Measurements from ENCODE around the gene S1PR3.

- TF ChIP-seq EZH2 (optimal IDR thresholded peaks at IDR 0.05; ENCODE audit: low read depth, low read length) = no peak
- no peak for TF ChIP-seq CTCF (IDR thresholded peaks at IDR 0.05; ENCODE audit: low read length)
Observed at GRCh38 chr9:88972401-88972800, 18.9 kb upstream of the S1PR3 start.
